Ectodermal cell (in vitro differentiated cells): Measurements from ENCODE around the gene GRAMD1A.
"Not testable (repeated sequence)": the region's sequence is repeated elsewhere in the genome, so short reads cannot be mapped to it uniquely, and the experiment has no call there.

Experiments used
- H3K27ac ChIP-seq: 2 replicates; pipeline ENCODE4 v1.7.0; 2013; ENCODE audit warnings: mild to moderate bottlenecking, low read depth, low read length; ENCODE audit not compliant: insufficient read depth, poor library complexity, severe bottlenecking
- H3K27me3 ChIP-seq: 2 replicates; pipeline ENCODE4 v1.7.0; 2013; ENCODE audit warnings: mild to moderate bottlenecking, low read length; ENCODE audit not compliant: insufficient read depth, control insufficient read depth, poor library complexity, severe bottlenecking
- H3K36me3 ChIP-seq: one replicate; pipeline ENCODE4 v1.7.0; 2013; ENCODE audit warnings: low read length; ENCODE audit not compliant: control insufficient read depth, insufficient read depth
- H3K4me1 ChIP-seq: one replicate; pipeline ENCODE4 v1.7.0; 2013; ENCODE audit warnings: low read length; ENCODE audit not compliant: control insufficient read depth, insufficient read depth
- H3K4me3 ChIP-seq: 2 replicates; pipeline ENCODE4 v1.7.0; 2013; ENCODE audit warnings: low read depth, low read length, control low read depth; ENCODE audit not compliant: insufficient read depth
- H3K9me3 ChIP-seq: 2 replicates; pipeline ENCODE4 v1.7.0; 2013; ENCODE audit warnings: mild to moderate bottlenecking, low read length, moderate library complexity; ENCODE audit not compliant: control insufficient read depth
- WGBS, 2 experiments: methylation state at CpG; one replicate each; pipeline ENCODE4 v1.1.7; 2013; ENCODE audit warnings: missing lambda C conversion rate in 2 of 2; 5-methylcytosine and 5-hydroxymethylcytosine counted together

Gene GRAMD1A

DNA sequence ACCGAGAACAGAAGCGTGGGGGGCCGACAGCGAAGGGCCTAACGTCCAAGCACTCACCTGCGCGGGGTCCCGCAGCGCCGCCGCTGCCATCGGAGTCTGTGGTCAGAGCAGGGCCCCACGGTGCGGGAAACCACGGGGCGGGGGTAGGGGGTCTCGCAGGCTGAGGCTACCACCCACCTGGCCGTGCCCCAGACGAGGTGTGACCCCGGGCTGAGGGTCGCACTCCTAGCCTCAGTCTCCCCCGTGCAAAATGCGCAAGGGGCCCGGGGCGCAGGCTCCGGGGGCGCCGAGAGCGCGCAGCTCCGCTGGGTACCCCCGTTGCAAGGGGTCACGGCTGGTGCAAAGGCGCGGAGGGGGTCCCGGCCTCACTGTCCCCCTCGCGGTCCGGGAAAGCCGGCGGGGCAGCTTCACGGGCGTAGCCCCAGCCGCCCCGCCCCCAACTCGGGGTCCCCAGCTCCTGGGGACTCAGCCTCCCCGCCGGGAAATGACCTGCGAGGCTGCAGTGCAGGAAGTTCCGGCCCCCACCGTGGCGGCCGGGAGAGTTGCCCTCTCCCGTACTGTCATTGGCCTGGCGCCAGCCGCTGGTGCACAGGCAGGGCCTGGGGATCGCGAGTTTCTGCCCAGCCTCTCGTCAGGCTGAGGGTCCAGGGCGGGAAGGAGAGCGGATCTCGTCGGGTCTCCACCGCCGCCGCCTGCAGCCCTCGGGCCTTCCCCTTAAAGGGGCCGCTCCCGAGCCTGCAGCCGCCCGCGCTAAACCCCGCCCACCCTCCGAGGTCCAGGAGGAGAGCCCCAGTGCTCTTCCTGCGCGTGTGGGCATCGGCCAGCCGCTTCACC is 36.3 kb upstream of the GRAMD1A start, which contains the start of gene ZNF792:
ZNF792 (minus strand) TSS at position 657 of the 834 bp plus-strand sequence; CDS start at position 90, 567 bp downstream.
- Histone ChIP-seq H3K4me3 (peak within 1 kb of the TSS; percentile 86), H3K27me3 (peaks cover 17% of the 10 kb centered on the region), H3K36me3 (peaks cover 4% of the 10 kb centered on the region), H3K27ac (no peak within 1 kb of the TSS), H3K9me3 (peaks cover under 1% of the 10 kb centered on the region), H3K4me1 (peaks cover 7% of the 10 kb centered on the region)
- WGBS, 2 experiments: 0 to 1% methylated on average over 78 of the region's 78 CpGs

- no peak overlapping the region for H3K27ac ChIP-seq
- peaks cover 7% of the 10 kb centered on the region for H3K4me1 ChIP-seq
- H3K27me3 ChIP-seq: peaks cover 17% of the 10 kb centered on the region
- 49 to 63% methylated on average over 6 of the region's 6 CpGs for WGBS, 2 experiments
- no peaks in the 10 kb centered on the region for H3K9me3 ChIP-seq
- no peak overlapping the region for H3K4me3 ChIP-seq
- no peaks in the 10 kb centered on the region for H3K36me3 ChIP-seq
Observed at GRCh38 chr19:34964598-34964997, 35.5 kb upstream of the GRAMD1A start.

DNA sequence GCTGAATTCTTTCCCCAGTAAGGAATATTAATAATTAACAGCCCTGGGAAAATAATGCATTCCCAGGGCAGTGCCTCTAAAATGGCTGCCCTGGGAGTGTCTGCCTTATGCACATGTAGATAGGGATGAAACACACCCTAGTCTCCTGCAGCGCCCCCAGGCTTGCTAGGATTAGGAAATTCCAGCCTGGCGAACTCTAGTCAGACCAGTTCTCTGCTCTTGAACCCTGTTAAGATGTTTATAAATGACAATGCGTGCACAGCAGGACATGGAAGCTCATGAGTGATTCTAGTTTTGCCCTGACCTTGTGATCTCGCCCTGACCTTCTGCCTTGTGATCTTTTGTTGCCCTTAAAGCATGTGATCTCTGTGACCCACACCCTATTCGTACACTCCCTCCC is 34.6 kb upstream of the GRAMD1A start:
- H3K27ac ChIP-seq, H3K9me3 ChIP-seq, H3K4me1 ChIP-seq, H3K36me3 ChIP-seq, H3K4me3 ChIP-seq: not testable (repeated sequence)
- peaks cover 17% of the 10 kb centered on the region for H3K27me3 ChIP-seq
- 72 to 82% methylated on average over 5 of the region's 5 CpGs for WGBS, 2 experiments

DNA sequence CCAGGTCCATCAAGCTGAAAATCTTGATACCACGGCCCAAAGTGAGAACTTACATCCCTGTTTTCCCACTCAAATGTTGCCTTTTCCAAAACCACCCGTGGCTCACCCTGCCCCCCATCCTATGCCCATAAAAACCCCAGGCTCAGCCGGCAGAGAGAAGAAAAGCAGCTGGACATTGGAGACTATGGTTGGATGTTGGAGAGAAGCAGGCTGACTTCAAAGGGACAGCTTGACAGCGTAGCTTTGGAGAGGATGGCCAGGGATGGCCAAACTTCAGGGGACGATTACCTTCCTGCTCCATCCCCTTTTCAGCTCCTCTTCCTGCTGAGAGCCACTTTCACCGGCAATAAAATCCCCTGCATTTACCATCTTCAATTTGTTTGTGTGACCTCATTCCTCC is 32.6 kb upstream of the GRAMD1A start:
- Histone ChIP-seq H3K27ac (no peak overlapping the region), H3K9me3 (no peaks in the 10 kb centered on the region), H3K36me3 (no peaks in the 10 kb centered on the region), H3K4me3 (no peak overlapping the region), H3K27me3 (peaks cover 15% of the 10 kb centered on the region), H3K4me1 (peaks cover 7% of the 10 kb centered on the region)
- WGBS, 2 experiments: 69 to 73% methylated on average over 6 of the region's 6 CpGs

- WGBS, 2 experiments: 89 to 97% methylated on average over 6 of the region's 6 CpGs
- no peak overlapping the region for H3K4me3 ChIP-seq
- H3K4me1 ChIP-seq: no peaks in the 10 kb centered on the region
- no peaks in the 10 kb centered on the region for H3K36me3 ChIP-seq
- no peaks in the 10 kb centered on the region for H3K27me3 ChIP-seq
- H3K9me3 ChIP-seq: no peaks in the 10 kb centered on the region
- H3K27ac ChIP-seq: no peak overlapping the region
Observed at GRCh38 chr19:34969721-34970120, 30.4 kb upstream of the GRAMD1A start.

DNA sequence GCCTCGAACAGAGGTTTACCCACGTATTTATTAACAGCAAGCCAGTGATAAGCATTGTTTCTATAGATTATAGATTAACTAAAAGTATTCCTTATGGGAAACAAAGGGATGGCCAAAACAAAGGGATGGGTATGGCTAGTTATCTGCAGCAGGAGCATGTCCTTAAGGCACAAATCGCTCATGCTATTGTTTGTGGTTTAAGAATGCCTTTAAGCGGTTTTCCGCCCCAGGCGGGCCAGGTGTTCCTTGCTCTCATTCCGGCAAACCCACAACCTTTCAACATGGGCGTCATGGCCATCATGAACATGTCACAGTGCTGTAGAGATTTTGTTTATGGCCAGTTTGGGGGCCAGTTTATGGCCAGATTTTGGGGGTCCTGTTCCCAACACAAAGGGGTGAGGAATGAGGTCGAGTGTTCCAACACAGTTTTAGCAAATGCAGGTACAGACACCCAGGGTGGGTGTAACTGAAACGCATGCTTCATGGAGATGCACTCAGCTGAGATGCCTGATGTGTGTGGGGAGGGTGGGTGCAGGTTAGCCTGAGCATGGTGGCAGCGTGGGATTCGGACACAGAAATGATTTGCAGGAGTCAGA is 29.8 kb upstream of the GRAMD1A start:
- not testable (repeated sequence) for H3K4me1 ChIP-seq, H3K9me3 ChIP-seq, H3K36me3 ChIP-seq, H3K27ac ChIP-seq, H3K27me3 ChIP-seq, H3K4me3 ChIP-seq
- 89 to 90% methylated on average over 10 to 12 of the region's 12 CpGs for WGBS, 2 experiments

DNA sequence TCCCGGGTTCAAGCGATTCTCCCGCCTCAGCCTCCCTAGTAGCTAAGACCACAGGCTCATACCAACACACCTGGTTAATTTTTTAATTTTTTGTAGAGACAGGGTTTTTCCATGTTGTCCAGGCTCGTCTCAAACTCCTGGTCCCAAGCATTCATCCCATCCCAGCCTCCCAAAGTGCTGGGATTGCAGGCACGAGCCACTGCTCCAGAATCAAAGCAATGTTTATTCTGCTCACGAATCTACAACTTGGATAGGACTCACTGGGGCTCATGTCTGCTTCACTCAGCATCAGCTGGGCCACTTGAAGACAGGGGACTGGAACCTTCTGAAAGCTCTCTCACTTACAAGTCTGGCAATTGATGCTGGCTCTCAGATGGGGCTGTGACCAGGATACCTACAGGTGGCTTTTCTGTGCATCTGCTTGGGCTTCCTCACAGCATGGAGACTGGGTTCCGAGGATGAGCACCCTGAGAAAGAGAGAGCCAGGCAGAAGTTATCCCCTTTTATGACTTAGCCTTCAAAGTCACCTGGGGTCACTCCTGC is 27.9 kb upstream of the GRAMD1A start:
- Histone ChIP-seq H3K36me3 (no peaks in the 10 kb centered on the region), H3K27me3 (no peaks in the 10 kb centered on the region), H3K9me3 (no peaks in the 10 kb centered on the region), H3K27ac (no peak overlapping the region), H3K4me3 (no peak overlapping the region), H3K4me1 (no peaks in the 10 kb centered on the region)
- WGBS, 2 experiments: 87 to 88% methylated on average over 7 of the region's 7 CpGs

GRCh38 chr19:34974646-34975045 is 25.5 kb upstream of the GRAMD1A start:
- Histone ChIP-seq H3K27me3 (no peaks in the 10 kb centered on the region), H3K4me1 (no peaks in the 10 kb centered on the region), H3K27ac (no peak overlapping the region), H3K36me3 (no peaks in the 10 kb centered on the region), H3K9me3 (no peaks in the 10 kb centered on the region), H3K4me3 (no peak overlapping the region)
- WGBS, 2 experiments: 75 to 97% methylated on average over 4 to 5 of the region's 5 CpGs

DNA sequence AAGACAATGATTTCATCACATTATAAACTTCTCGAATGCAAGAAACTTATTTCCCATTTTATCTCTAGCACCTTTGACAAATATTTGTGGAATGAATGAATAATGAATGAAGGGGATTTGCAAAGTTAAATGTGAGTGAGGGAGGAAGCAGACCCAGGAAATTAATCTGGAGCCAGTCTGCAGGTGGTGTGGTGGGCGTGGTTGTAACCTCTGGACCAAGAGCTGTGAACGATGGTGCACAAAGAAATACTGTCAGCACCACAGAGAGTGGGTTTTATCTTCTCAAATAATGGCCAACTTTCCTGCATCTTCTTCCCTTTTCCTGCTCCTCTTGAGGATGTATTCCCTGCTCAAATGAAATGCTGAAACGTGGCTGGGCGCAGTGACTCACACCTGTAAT is 25.1 kb upstream of the GRAMD1A start:
- no peaks in the 10 kb centered on the region for H3K36me3 ChIP-seq
- no peak overlapping the region for H3K4me3 ChIP-seq
- H3K27ac ChIP-seq: no peak overlapping the region
- no peaks in the 10 kb centered on the region for H3K4me1 ChIP-seq
- no peaks in the 10 kb centered on the region for H3K9me3 ChIP-seq
- 69 to 81% methylated on average over 4 of the region's 5 CpGs for WGBS, 2 experiments
- H3K27me3 ChIP-seq: no peaks in the 10 kb centered on the region

DNA sequence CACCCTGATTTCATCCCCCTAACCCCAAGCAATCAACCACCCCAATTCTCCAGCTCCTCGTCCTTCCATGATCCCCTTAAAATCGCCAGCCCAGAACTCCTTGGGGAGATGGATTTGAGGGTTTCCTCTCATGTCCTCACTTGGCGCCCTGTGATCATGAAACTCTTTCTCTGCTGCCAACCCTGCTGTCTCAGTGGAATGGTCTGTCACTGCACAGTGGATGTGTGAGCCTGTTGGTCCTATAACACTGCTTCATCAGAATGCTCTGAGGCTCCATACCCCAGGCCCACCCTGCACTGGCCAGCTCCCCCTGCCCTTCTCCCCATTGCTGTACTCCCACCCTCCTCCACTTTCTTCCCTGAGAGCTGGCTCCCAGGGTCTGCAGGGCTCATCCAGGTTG is 23.5 kb upstream of the GRAMD1A start:
- 88 to 90% methylated on average over 3 of the region's 3 CpGs for WGBS, 2 experiments
- no peaks in the 10 kb centered on the region for H3K27me3 ChIP-seq
- H3K4me1 ChIP-seq: no peaks in the 10 kb centered on the region
- H3K9me3 ChIP-seq: no peaks in the 10 kb centered on the region
- H3K4me3 ChIP-seq: no peak overlapping the region
- no peaks in the 10 kb centered on the region for H3K36me3 ChIP-seq
- H3K27ac ChIP-seq: no peak overlapping the region
